Right kidney (tissue), 1 donor: ENCODE measurements around the gene ZBTB7C.
"Not testable (repeated sequence)": the region's sequence is repeated elsewhere in the genome, so short reads cannot be mapped to it uniquely, and the experiment has no call there.

Source experiments
- DNase-seq: peaks from one replicate; pipeline ENCODE4 v3.0.0-alpha.2; 2016

Gene ZBTB7C

GRCh38 chr18:48297139-48297538 is 112.0 kb downstream of the ZBTB7C start:
- no peak for DNase-seq

- no peak for DNase-seq
Measured at GRCh38 chr18:48296581-48296980, 112.6 kb downstream of the ZBTB7C start.

GRCh38 chr18:48295586-48296311 is 113.4 kb downstream of the ZBTB7C start:
- DNase-seq, result no peak

- no peak for DNase-seq
Measured at GRCh38 chr18:48294899-48295585, 114.1 kb downstream of the ZBTB7C start.

- DNase-seq, result no peak
Measured at GRCh38 chr18:48293954-48294898, 115.0 kb downstream of the ZBTB7C start.

- no peak for DNase-seq
Measured at GRCh38 chr18:48292782-48293424, 116.3 kb downstream of the ZBTB7C start.

- DNase-seq, result no peak
Measured at GRCh38 chr18:48292229-48292628, 117.0 kb downstream of the ZBTB7C start.

GRCh38 chr18:48290162-48290926 is 118.8 kb downstream of the ZBTB7C start:
- no peak for DNase-seq

GRCh38 chr18:48284743-48285142 is 124.4 kb downstream of the ZBTB7C start:
- no peak for DNase-seq

GRCh38 chr18:48284011-48284410 is 125.2 kb downstream of the ZBTB7C start:
- DNase-seq, result not testable (repeated sequence)

- not testable (repeated sequence) for DNase-seq
Measured at GRCh38 chr18:48281460-48281859, 127.7 kb downstream of the ZBTB7C start.

- no peak for DNase-seq
Measured at GRCh38 chr18:48279312-48279711, 129.9 kb downstream of the ZBTB7C start.

- DNase-seq, result no peak
Measured at GRCh38 chr18:48278081-48278480, 131.1 kb downstream of the ZBTB7C start.

GRCh38 chr18:48274301-48274700 is 134.9 kb downstream of the ZBTB7C start:
- DNase-seq, result no peak

- DNase-seq, result no peak
Measured at GRCh38 chr18:48270929-48271328, 138.3 kb downstream of the ZBTB7C start.

GRCh38 chr18:48265328-48265727 is 143.9 kb downstream of the ZBTB7C start:
- no peak for DNase-seq

GRCh38 chr18:48263914-48264902 is 145.0 kb downstream of the ZBTB7C start:
- DNase-seq, result peak; percentile 11

GRCh38 chr18:48263192-48263853 is 145.9 kb downstream of the ZBTB7C start:
- no peak for DNase-seq

- no peak for DNase-seq
Measured at GRCh38 chr18:48260237-48260636, 148.9 kb downstream of the ZBTB7C start.

- DNase-seq, result no peak
Measured at GRCh38 chr18:48256848-48257247, 152.3 kb downstream of the ZBTB7C start.
